H1 (cell line): ENCODE data around the gene CGREF1. TPM values are rescaled to one million over a fixed set of nuclear protein-coding genes. Genes with fewer than 3 reads are reported as not detected.

Experiments used
- CTCF ChIA-PET: fragments of 300-600 bp; sonication (Branson Sonifier 250); formaldehyde crosslinking; loops from one replicate; lab custom pipeline; 2021; ENCODE audit not compliant: partially characterized antibody; lab: Charles Lee
- POLR2A ChIA-PET: fragments of 300-600 bp; sonication (Branson Sonifier 250); formaldehyde crosslinking; loops from one replicate; lab custom pipeline; 2021; ENCODE audit warnings: inconsistent platforms; ENCODE audit not compliant: partially characterized antibody; lab: Charles Lee
- DNase-seq, 2 experiments: peaks; one replicate each; pipeline versions ENCODE4 v3.0.0 to v3.0.0-alpha.2; 2010 to 2022; ENCODE audit warnings: low spot score in 2 of 2, low read depth in 1 of 2, mixed read lengths in 1 of 2
- FAIRE-seq: peaks from 2 replicates; lab custom pipeline; 2011; peaks lifted over from hg19 to GRCh38; lab: Jason Lieb, UNC
- H2AFZ ChIP-seq: 2 replicates; pipeline ENCODE4 v1.8.1; 2012; ENCODE audit warnings: low read length, inconsistent platforms
- H2AK5ac ChIP-seq: 2 replicates; pipeline ENCODE4 v1.6.1; 2013; ENCODE audit warnings: low read depth, low read length
- H2BK120ac ChIP-seq: replicated peaks from 2 replicates; pipeline ENCODE3; 2013; ENCODE audit warnings: low read depth, low read length, inconsistent platforms
- H2BK12ac ChIP-seq: 2 replicates; pipeline ENCODE4 v1.6.1; 2013; ENCODE audit warnings: low read depth, low read length
- H2BK15ac ChIP-seq: 2 replicates; pipeline ENCODE4 v1.6.1; 2013; ENCODE audit warnings: low read length
- H2BK20ac ChIP-seq: 2 replicates; pipeline ENCODE4 v1.6.1; 2013; ENCODE audit warnings: low read length
- H2BK5ac ChIP-seq: 2 replicates; pipeline ENCODE4 v1.6.1; 2013; ENCODE audit warnings: low read depth, low read length
- H3K14ac ChIP-seq: 2 replicates; pipeline ENCODE4 v1.6.1; 2013; ENCODE audit warnings: inconsistent platforms; ENCODE audit not compliant: insufficient read length
- H3K18ac ChIP-seq: 2 replicates; pipeline ENCODE4 v1.6.1; 2013; ENCODE audit warnings: low read length; ENCODE audit errors: extremely low read depth
- H3K23ac ChIP-seq: 2 replicates; pipeline ENCODE4 v1.6.1; 2013; ENCODE audit warnings: inconsistent platforms; ENCODE audit not compliant: insufficient read length
- H3K23me2 ChIP-seq: 2 replicates; pipeline ENCODE4 v1.6.1; 2013; ENCODE audit warnings: low read depth, low read length
- H3K27ac ChIP-seq: 2 replicates; pipeline ENCODE4 v1.6.1; 2011; ENCODE audit warnings: low read depth, low read length, inconsistent platforms
- H3K27me3 ChIP-seq, 4 experiments: replicated peaks in 1 of 4; 1 replicate in 1 of 4; 2 replicates in 3 of 4; pipeline versions ENCODE4 v1.6.1 to v1.8.1; 2011 to 2013; ENCODE audit warnings: low read length in 3 of 4, mild to moderate bottlenecking in 3 of 4, inconsistent platforms in 2 of 4, mixed read lengths in 2 of 4, moderate library complexity in 1 of 4; ENCODE audit not compliant: control insufficient read depth in 3 of 4, insufficient read depth in 3 of 4; ENCODE audit errors: extremely low read depth in 1 of 4
- H3K36me3 ChIP-seq, 4 experiments: 2 replicates each; pipeline versions ENCODE4 v1.6.1 to v1.8.1; 2011 to 2013; ENCODE audit warnings: mild to moderate bottlenecking in 4 of 4, low read length in 3 of 4, moderate library complexity in 2 of 4, control low read depth in 1 of 4, inconsistent platforms in 1 of 4; ENCODE audit not compliant: insufficient read depth in 4 of 4, control insufficient read depth in 2 of 4
- H3K4ac ChIP-seq: replicated peaks from 2 replicates; pipeline ENCODE3; 2013; ENCODE audit warnings: low read length, low read depth, mixed read lengths, inconsistent platforms; ENCODE audit not compliant: insufficient read length
- H3K4me1 ChIP-seq, 4 experiments: replicated peaks in 1 of 4; 1 replicate in 1 of 4; 2 replicates in 3 of 4; pipeline versions ENCODE4 v1.6.1 to v1.8.1; 2011 to 2013; ENCODE audit warnings: low read length in 3 of 4, inconsistent platforms in 2 of 4, mixed read lengths in 1 of 4; ENCODE audit not compliant: insufficient read depth in 4 of 4, control insufficient read depth in 3 of 4
- H3K4me2 ChIP-seq, 2 experiments: 2 replicates each; pipeline versions ENCODE4 v1.6.1 to v1.8.1; 2011 to 2013; ENCODE audit warnings: low read depth in 2 of 2, low read length in 2 of 2, control low read depth in 1 of 2, inconsistent platforms in 1 of 2, mild to moderate bottlenecking in 1 of 2; ENCODE audit not compliant: insufficient read depth in 1 of 2
- H3K4me3 ChIP-seq, 4 experiments: fragments of 200-600, 300-600 bp in 1 of 4; sonication (generic), shearing (Covaris generic), sonication (Bioruptor Twin) in 1 of 4; 2 replicates each; pipeline versions ENCODE4 v1.5.1 to v1.8.1; 2011 to 2016; ENCODE audit warnings: low read length in 4 of 4, low read depth in 3 of 4, control low read depth in 2 of 4, inconsistent platforms in 2 of 4, mild to moderate bottlenecking in 2 of 4, mixed read lengths in 1 of 4, moderate library complexity in 1 of 4; ENCODE audit not compliant: insufficient read depth in 2 of 4; ENCODE audit errors: extremely low read depth in 1 of 4
- H3K56ac ChIP-seq: replicated peaks from 2 replicates; pipeline ENCODE3; 2013; ENCODE audit warnings: low read depth, mild to moderate bottlenecking, mixed read lengths, low read length, inconsistent platforms; ENCODE audit not compliant: insufficient read length
- H3K79me1 ChIP-seq: 2 replicates; pipeline ENCODE4 v1.6.1; 2013; ENCODE audit warnings: low read depth, low read length, control low read depth
- H3K79me2 ChIP-seq, 2 experiments: 2 replicates each; pipeline versions ENCODE4 v1.6.1 to v1.8.1; 2012 to 2013; ENCODE audit warnings: low read length in 2 of 2, mild to moderate bottlenecking in 2 of 2, inconsistent platforms in 1 of 2; ENCODE audit not compliant: insufficient read depth in 2 of 2, control insufficient read depth in 1 of 2
- H3K9ac ChIP-seq, 4 experiments: replicated peaks in 1 of 4; 1 replicate in 1 of 4; 2 replicates in 3 of 4; pipeline versions ENCODE4 v1.6.1 to v1.8.1; 2011 to 2013; ENCODE audit warnings: low read depth in 3 of 4, low read length in 3 of 4, control low read depth in 2 of 4, mild to moderate bottlenecking in 2 of 4, moderate library complexity in 2 of 4, inconsistent platforms in 1 of 4; ENCODE audit errors: extremely low read depth in 1 of 4
- H3K9me3 ChIP-seq, 2 experiments: 2 replicates each; pipeline versions ENCODE4 v1.6.1 to v1.8.1; 2012 to 2013; ENCODE audit warnings: mild to moderate bottlenecking in 2 of 2, moderate library complexity in 2 of 2, control low read depth in 1 of 2, inconsistent platforms in 1 of 2, low read depth in 1 of 2, low read length in 1 of 2, mixed read lengths in 1 of 2; ENCODE audit not compliant: insufficient read depth in 2 of 2
- H4K20me1 ChIP-seq, 2 experiments: replicated peaks in 1 of 2; 2 replicates each; pipeline versions ENCODE3 to v1.8.1; 2011 to 2013; ENCODE audit warnings: inconsistent platforms in 2 of 2, low read length in 2 of 2, mild to moderate bottlenecking in 1 of 2; ENCODE audit not compliant: insufficient read depth in 2 of 2, control insufficient read depth in 1 of 2
- H4K5ac ChIP-seq: 2 replicates; pipeline ENCODE4 v1.6.1; 2013; ENCODE audit warnings: low read length, low read depth, mixed read lengths, inconsistent platforms; ENCODE audit not compliant: insufficient read length
- H4K8ac ChIP-seq: 2 replicates; pipeline ENCODE4 v1.8.0; 2013; ENCODE audit warnings: mild to moderate bottlenecking, moderate library complexity, low read length, inconsistent platforms; ENCODE audit not compliant: insufficient read depth; ENCODE audit errors: extremely low read depth
- H4K91ac ChIP-seq: replicated peaks from 2 replicates; pipeline ENCODE3; 2013; ENCODE audit warnings: low read length, mixed read lengths, inconsistent platforms; ENCODE audit not compliant: insufficient read length
- CREB1 ChIP-seq: IDR thresholded peaks from 2 replicates; pipeline ENCODE4 v1.6.1; 2012; ENCODE audit warnings: inconsistent platforms
- SIN3A ChIP-seq, 2 experiments: IDR thresholded peaks in 1 of 2; conservative IDR thresholded peaks in 1 of 2; 2 replicates each; pipeline ENCODE4 v1.6.1; 2011 to 2012; ENCODE audit warnings: low read length in 2 of 2, improper control_type of control experiment in 1 of 2, low read depth in 1 of 2, mild to moderate bottlenecking in 1 of 2
- SIX5 ChIP-seq: IDR thresholded peaks from 2 replicates; pipeline ENCODE4 v1.6.1; 2011; ENCODE audit warnings: mild to moderate bottlenecking, low read depth, low read length
- TAF1 ChIP-seq: IDR thresholded peaks from 2 replicates; pipeline ENCODE4 v1.6.1; 2011; ENCODE audit warnings: mild to moderate bottlenecking, low read depth, low read length
- WGBS, 2 experiments: shearing (Covaris generic) in 1 of 2; methylation state at CpG; one replicate each; pipeline versions ENCODE4 v1.1.6 to v1.1.7; 2013 to 2015; ENCODE audit warnings: low lambda C conversion rate in 2 of 2, mixed read lengths in 2 of 2, inconsistent platforms in 1 of 2, low coverage in 1 of 2, missing lambda C conversion rate in 1 of 2; ENCODE audit not compliant: insufficient replicate concordance in 2 of 2, insufficient coverage in 1 of 2, insufficient read length in 1 of 2; ENCODE audit errors: extremely low coverage in 1 of 2, missing lambda C conversion rate in 1 of 2; 5-methylcytosine and 5-hydroxymethylcytosine counted together
- polyA plus RNA-seq, 7 experiments: library from polyadenylated mRNA; depleted of rRNA in 3 of 7; stranded (reverse) in 5 of 7; unstranded in 2 of 7; fragments of >200 nt in 5 of 7; fragments of 200-250 nt in 2 of 7; gene quantifications; 1 replicate in 5 of 7; 2 replicates in 1 of 7; 4 replicates in 1 of 7; pipeline versions ENCODE4 v1.2.1 to v1.2.3, GENCODE V29; 2011 to 2013; ENCODE audit warnings: missing spikeins in 2 of 7, mixed read lengths in 2 of 7
- total RNA-seq: library from RNA; stranded (reverse); fragmentation: NEBNext Ultra II Directional; extraction: Animal tissue kit (Norgen Biotek cat#: 25700); gene quantifications from 2 replicates; pipeline ENCODE4 v1.2.1, GENCODE V29; 2021

CGREF1 gene
- total and polyA plus RNA-seq, 2 of the 8 experiments (the other 6 are each of a cell fraction or from before 2014, with no cell fraction given) = 2.5 to 3.4 TPM

DNA sequence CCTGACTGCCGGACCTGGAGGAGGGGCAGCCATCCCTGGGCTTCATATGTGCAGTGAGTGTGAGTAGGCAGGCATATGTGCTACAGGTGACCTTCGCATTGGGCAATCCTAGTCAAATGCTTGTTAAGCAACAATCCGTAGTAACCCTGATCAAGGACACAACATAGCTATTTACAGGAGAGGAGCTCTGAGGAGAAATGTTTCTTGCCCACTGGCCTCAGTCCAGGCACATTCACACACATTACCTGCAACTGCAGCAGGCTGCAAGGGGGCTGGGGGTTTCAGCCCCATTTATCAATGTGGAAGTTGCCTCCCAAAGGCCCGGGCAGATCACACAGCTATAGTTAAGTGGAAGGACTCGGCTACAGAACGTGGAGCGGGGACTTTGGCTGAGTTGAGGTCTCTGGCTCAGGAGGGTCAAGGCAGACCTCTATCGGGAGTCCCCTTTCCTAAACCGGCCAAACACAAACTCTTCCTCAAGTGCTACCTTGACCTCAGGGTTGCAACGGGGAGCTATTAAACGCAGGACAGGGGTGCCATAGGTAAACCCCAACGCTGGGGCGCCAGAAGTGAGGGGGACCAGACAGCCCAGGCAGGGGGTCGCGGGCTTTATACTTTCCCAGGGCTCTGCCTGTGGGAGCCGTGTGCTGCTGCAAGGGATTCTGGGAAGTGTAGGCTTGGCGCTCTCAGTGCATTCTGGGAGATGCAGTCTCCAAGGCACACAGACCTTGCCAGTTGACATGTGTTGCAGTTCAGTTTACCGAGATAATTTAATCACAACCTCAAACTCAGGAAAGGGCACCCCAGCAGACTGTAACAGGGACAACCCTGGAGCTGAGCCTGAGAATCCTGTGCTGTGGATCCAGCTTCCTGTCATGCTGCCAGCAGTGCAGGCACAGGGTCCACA, 22.9 kb downstream of the CGREF1 start:
- POLR2A ChIA-PET = interaction anchor here (1.1 to 1.8 kb wide), 7 partner anchors 9 to 138 kb away, joined by 3 to 5 read pairs (median 4); partner anchors contain the start of genes ABHD1, ATRAID, CAD and SLC5A6
- WGBS, 2 experiments = 34% methylated on average over 18 of the region's 18 CpGs; no CpG with 5 or more reads in 1 of the 2 experiments
- peak; percentile 32 for FAIRE-seq

More for the DNA sequence above, 22.9 kb downstream of the CGREF1 start:
- Histone ChIP-seq H3K9ac (no peak overlapping the region), H3K79me2 (no peaks in the 10 kb centered on the region), H2BK12ac (0 out of 2 replicates have a peak overlapping the region, but pooled peaks have one; percentile 14), H2BK5ac (no peak overlapping the region), H2AK5ac (no peak overlapping the region), H3K18ac (0 out of 2 replicates have a peak overlapping the region, but pooled peaks have one; percentile 80), H3K4ac (no peak overlapping the region), H2BK120ac (no peak overlapping the region), H2BK20ac (peak overlapping the region; percentile 55; the same call in 1 of the 2 replicates), H4K20me1 (peaks cover 0 to 6% of the 10 kb centered on the region in 2 experiments), H3K27ac (no peak overlapping the region), H3K23me2 (no peaks in the 10 kb centered on the region), H4K91ac (no peak overlapping the region), H2AFZ (peak overlapping the region; percentile 80), H3K4me3 (peak overlapping the region; percentile 14 to 53 (median 40); a peak in 5 of 8 replicates), H3K79me1 (no peaks in the 10 kb centered on the region; the same call in 1 of the 2 replicates), H4K8ac (0 out of 2 replicates have a peak overlapping the region, but pooled peaks have one; percentile 6), H3K56ac (no peak overlapping the region), H2BK15ac (peak overlapping the region; percentile 75; the same call in 1 of the 2 replicates), H3K4me1 (peaks cover 0 to 2% (median under 1%) of the 10 kb centered on the region in 4 experiments; a peak in 2 of 7 replicates), H3K27me3 (no peaks in the 10 kb centered on the region), H3K4me2 (peak overlapping the region; percentile 61 to 70), H3K36me3 (no peaks in the 10 kb centered on the region), H3K14ac (no peak overlapping the region), H4K5ac (peak overlapping the region; percentile 63), H3K23ac (no peak overlapping the region), H3K9me3 (no peaks in the 10 kb centered on the region)
- no peak for TF ChIP-seq TAF1
- peak; percentile 89 for TF ChIP-seq SIX5
- 0 out of 4 replicates have a peak, but pooled peaks of 1 of the 2 experiments have one; percentile 59 for TF ChIP-seq SIN3A (conservative IDR thresholded peaks at IDR 0.05 in 1 of 2, IDR thresholded peaks at IDR 0.05 in 1 of 2; ENCODE audit: low read depth in 1 of 2, low read length in 2 of 2)
- peak; percentile 44; the same call in 1 of the 2 replicates for TF ChIP-seq CREB1
- CTCF ChIA-PET = interaction anchor here (0.7 to 12.7 kb wide), 19 partner anchors 9 to 207 kb away, joined by 3 to 120 read pairs (median 5); partner anchors contain the start of genes KHK, PREB, TMEM214 and TRIM54
- peak in 1 of 2 experiments; percentile 81 for DNase-seq
